GM15510 (cell line): ENCODE data around the gene LDLRAD4.

Source experiments
- POLR2A ChIP-seq: IDR thresholded peaks from 3 replicates; pipeline ENCODE4 v1.6.1; 2011; ENCODE audit warnings: borderline replicate concordance; ENCODE audit not compliant: insufficient read length; ENCODE audit errors: extremely low read depth

Gene LDLRAD4

DNA sequence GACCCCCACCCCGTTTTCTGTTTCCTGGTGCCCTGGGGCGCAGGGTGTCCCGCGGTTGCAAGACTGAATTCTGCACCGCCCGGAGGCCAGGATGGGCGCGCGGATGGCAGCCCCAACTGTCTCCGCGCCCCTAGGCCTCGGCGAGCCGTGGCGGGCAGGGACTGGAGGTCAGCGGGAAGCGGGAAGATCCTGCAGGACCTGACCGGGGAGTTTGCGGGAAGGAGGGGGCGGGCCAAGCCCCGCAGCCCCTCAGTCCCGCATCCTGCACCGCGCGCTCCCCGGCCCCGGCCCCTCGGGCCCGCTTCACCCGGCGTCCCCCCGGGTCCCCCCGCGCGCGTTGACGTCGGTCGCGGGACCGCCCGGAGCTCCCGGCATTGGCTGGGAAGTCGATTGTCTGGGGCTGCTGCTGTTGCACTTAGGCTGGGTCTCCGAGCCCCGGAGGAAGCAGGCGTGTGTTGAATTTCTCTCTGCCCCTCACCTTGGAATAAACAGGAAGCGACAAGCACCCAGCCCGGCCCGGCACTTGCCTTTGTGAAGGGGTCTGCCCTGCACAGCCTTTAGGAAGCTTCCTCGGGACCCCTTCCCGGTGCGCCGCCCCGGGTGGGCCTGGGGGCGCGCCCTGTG, at the start of gene LDLRAD4:
LDLRAD4 (plus strand) TSS at position 393 of the 624 bp plus-strand sequence.
- no peak for TF ChIP-seq POLR2A

DNA sequence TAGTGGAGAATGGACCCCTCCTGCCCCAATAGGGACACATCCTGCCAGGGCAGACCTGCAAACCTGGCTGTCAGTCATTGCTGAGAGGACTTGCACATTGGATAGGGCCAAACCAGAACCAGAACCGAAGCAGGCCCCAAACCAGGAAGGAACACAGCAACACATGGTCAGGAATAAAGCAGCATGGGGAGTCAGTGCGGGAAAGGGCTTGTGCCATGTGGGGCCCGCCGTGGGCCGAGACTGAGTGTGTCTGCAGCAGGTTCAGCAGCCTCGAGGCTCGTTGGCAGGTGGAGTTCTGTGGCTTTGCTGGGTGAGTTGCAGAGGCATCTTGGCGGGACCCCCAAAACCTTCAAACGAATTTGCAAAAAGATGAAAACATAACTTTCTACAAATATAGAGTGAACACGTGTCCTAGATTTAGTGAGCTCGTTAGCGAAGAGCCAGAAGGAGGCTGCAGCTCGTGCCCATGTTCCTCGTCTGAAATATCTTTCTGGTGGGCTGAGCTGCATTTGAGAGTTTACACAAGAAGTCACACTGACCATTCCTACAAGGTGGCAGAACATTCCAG, 44.9 kb upstream of the LDLRAD4 start:
- no peak for TF ChIP-seq POLR2A

DNA sequence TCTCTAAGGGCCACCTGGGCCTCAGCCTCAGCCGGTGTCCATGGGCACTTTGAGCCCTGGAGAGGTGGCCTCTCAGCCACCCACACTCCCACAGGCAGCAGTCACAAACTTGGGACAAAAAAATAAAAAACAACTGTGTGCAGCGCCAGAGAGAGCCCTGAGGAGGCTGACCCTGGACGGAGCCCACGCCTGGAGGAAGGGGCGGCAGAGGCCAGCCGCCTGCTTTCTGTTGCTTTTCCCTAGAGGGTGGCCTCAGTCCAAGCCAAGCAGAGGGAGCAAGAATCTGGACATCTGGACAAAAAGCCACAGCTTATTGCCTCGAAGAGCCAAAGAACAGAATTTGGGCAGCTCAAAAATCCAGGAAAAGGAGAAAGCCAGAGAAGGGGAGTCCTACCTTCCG, 43.3 kb upstream of the LDLRAD4 start:
- TF ChIP-seq POLR2A = no peak

DNA sequence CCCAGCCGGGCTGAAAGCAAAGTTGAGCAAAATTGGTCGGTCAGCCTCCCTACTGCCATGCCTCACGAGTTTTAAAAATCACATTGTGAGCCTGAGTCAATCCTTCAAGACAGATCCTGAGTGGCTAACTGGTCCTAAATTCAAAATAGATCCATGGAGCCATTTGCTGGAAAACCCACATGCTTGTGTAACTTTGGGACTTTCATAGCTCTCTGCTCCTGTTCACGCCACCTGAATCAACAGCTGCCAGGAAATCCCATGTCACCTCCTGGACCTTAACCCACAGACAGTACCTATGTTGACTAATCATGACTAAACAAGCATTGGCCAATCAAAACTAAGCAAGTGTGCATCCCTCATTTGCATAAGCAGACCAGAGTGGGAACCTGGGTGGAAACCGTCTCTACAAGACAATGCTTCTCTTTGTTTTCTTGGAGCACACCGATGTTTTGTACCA, 42.8 kb upstream of the LDLRAD4 start:
- TF ChIP-seq POLR2A = no peak

- no peak for TF ChIP-seq POLR2A
Measured at GRCh38 chr18:13176847-13177246, 41.7 kb upstream of the LDLRAD4 start.

DNA sequence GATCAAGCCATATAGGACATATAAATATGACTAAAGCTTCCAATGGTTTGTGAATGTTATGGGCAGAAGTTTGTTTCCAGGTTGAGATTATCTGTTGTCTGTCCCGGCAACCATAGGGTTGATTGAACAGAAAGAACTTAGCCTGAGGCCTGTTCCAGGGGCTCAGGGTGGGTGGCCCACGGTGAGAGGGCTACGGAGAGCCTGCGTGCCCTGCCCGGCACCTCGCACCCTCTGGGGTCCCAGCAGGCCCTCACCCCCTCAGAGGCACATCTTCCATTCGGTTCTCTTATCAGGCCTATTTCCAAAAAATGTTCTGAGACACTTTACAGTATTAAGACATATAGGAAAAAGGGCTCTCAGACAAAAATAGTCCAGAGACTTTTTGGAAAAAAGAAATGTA, 40.4 kb upstream of the LDLRAD4 start:
- no peak for TF ChIP-seq POLR2A

DNA sequence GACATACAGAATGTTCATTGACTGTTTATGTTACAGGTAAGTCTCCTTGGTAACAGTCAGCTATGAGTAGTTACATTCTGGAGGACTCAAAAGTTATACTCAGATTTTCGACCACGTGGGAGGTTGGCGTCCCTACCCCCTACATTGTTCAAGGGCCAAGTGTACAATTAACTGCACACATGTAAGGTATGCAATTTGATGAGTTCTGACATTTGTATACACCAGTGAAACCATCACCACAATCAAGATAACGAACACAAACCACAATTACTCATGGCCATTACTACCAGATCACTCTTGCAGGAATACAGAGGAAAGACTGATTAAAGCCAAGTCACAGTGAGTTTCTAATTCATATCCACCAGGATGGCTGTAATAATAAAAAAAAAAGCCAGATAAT, 39.6 kb upstream of the LDLRAD4 start:
- TF ChIP-seq POLR2A = no peak

GRCh38 chr18:13179566-13180113, 38.9 kb upstream of the LDLRAD4 start:
- no peak for TF ChIP-seq POLR2A

DNA sequence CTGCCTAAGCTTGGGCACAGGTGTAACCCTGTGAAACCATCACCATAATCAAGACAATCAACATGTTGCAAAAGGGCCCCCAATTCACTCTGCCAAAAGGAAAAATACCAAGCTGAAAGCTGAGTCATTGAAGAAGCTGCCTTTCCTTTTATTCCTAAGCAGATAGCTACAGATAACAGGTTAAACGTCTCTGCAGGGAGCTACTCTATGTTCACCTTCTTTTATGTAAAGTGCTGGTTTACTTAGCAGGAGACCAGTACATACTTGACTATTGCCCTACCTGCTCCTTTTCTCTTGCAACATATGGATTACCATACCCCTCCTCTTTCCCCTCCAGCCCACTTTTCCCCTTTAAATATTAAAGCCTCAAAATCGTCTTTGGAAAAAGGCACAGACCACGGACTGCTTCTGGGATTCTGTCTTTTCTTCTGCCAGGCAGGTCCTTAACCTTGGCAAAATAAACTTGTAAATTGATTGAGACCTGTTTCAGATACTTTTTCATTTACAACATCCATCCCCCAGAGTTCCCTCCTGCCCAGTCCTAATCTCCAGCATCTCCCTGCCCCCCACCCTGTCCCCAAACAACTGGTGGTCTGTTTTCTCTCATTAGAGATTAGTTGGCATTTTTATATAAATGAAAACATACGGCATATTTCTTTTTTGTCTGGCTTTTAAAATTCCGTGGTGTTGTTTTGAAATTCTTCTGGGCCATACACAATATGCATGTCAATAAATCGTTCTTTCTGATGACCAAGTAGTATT, 37.8 kb upstream of the LDLRAD4 start:
- no peak for TF ChIP-seq POLR2A

DNA sequence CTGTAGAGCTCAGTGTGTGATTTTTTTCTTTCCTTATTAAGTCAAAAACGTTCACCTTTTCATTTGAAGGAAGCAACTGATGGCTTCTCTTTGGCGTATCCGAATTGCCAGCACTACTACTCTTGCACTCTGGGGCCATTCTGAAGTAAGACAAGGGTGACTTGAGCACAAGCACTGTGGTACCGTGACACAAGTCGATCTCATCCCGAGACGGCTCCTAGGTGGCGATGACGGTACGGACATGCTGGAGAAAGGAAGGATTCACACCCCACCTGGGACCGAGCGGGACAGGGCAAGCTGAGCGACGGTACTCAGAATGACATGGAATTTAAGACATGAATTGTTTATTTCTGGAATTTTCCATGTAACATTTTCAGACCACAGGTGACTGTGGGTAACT, 36.8 kb upstream of the LDLRAD4 start:
- TF ChIP-seq POLR2A = no peak

DNA sequence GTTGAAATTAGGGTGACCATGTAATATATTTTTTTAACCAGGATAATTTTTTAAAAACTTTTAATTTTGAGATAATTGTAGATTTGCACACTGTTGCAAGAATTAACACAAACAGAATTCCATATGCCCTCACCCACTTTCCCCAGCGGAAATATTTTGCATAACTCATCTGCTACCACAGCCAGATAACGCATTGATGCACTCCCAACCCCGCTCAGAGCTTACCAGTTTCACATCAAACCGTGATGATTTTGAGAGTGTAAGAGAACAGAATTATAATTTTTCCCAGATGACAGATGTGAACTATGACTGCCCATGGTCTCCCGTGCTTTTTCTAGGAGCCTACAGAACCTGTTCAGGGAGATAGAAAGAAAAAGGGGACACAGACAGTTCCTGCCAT, 35.2 kb upstream of the LDLRAD4 start:
- TF ChIP-seq POLR2A = no peak

DNA sequence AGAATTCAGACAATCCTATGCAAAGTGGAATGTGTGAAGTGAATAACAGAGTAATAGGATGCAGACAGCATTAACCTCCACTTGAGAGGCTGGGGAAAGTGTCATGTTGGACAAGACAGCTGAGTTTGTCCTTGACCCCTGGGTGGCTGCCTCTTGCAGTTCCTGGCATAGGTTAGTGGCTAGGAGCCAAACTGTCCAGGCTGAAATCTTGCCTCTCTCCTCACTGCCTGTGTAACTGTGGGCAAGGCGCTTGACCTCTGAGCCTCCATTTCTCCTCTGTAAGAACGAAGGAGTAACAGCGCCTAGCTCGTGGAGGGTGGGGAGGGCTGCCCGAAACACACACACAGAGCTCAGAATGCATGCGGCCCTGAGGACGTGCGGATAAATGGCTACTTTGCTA, 34.8 kb upstream of the LDLRAD4 start:
- TF ChIP-seq POLR2A = no peak

DNA sequence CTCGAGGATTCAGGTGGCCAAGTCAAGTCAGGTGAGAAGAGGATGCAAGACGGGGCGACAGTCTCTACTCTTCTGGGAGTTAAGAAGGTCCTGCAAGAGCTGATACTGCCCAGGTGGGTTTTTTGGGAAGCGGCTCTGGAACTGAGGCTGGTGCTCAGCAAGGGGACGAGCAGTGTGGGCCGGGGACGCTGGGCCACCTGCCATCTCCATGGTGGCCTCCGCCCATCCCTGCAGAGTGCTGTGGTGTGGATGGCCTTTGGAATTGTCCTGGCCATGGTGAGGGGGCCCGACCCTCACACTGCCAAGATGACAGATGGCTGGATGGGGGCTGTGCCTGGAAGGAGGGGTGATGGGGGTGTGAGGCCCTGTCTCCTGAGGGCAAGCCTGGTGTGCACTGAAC, 34.2 kb upstream of the LDLRAD4 start:
- TF ChIP-seq POLR2A = no peak

- no peak for TF ChIP-seq POLR2A
Measured at GRCh38 chr18:13185675-13186198, 32.8 kb upstream of the LDLRAD4 start.

DNA sequence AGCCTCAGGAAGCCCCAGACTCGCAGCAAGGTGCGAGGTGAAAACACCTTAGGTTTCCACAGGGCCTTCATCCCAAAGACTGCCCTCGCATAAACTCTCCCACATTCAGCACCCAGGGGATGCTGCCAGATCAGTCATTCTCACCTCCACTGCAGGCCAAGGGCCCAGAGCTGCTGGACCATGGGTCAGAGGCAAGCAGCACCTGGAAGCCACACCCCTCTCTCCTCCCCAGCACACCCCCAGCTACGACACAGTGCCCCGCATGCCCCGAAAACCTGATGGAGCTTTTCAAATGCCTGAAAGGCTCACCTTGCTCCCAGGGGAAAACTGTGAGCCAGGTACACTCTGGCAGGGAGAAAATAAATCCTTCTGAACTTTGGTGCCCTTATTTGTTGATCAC, 31.9 kb upstream of the LDLRAD4 start:
- TF ChIP-seq POLR2A = no peak
